GM12864 (cell line): ENCODE measurements around the gene PHLPP1.

Experiments used
- DNase-seq: peaks from one replicate; pipeline ENCODE4 v3.0.0-alpha.2; 2011; ENCODE audit warnings: low read depth
- H3K4me3 ChIP-seq: 2 replicates; pipeline ENCODE4 v1.5.1; 2011; ENCODE audit warnings: mild to moderate bottlenecking, low read depth, low read length, control low read depth
- TF ChIP-seq, protein P1 (sequence below): IDR thresholded peaks from 2 replicates; pipeline ENCODE4 v1.5.1; 2011; ENCODE audit warnings: low read depth, mild to moderate bottlenecking, moderate library complexity, low read length, control low read depth, inconsistent platforms; ENCODE audit errors: missing control alignments

Gene PHLPP1

DNA sequence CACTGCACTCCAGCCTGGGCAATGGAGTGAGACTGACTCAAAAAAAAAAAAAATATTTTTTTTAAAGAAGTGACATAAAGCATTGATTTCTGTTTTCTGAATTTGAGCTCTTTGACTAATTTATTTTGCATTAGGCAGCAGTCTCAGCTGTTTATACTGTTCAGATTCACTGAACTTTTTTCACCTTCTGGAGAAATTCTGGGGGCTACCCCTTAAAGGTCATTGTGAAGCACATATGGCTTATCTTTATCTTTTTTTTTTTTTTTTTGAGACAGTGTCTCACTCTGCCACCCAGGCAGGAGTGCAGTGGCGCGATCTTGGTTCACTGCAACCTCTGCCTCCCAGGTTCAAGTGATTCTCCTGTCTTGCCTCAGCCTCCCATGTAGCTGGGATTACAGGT is 12.9 kb downstream of the PHLPP1 start:
- no peak overlapping the region for H3K4me3 ChIP-seq
- TF ChIP-seq, protein P1, sequence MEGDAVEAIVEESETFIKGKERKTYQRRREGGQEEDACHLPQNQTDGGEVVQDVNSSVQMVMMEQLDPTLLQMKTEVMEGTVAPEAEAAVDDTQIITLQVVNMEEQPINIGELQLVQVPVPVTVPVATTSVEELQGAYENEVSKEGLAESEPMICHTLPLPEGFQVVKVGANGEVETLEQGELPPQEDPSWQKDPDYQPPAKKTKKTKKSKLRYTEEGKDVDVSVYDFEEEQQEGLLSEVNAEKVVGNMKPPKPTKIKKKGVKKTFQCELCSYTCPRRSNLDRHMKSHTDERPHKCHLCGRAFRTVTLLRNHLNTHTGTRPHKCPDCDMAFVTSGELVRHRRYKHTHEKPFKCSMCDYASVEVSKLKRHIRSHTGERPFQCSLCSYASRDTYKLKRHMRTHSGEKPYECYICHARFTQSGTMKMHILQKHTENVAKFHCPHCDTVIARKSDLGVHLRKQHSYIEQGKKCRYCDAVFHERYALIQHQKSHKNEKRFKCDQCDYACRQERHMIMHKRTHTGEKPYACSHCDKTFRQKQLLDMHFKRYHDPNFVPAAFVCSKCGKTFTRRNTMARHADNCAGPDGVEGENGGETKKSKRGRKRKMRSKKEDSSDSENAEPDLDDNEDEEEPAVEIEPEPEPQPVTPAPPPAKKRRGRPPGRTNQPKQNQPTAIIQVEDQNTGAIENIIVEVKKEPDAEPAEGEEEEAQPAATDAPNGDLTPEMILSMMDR, result no peak
- DNase-seq, result no peak

DNA sequence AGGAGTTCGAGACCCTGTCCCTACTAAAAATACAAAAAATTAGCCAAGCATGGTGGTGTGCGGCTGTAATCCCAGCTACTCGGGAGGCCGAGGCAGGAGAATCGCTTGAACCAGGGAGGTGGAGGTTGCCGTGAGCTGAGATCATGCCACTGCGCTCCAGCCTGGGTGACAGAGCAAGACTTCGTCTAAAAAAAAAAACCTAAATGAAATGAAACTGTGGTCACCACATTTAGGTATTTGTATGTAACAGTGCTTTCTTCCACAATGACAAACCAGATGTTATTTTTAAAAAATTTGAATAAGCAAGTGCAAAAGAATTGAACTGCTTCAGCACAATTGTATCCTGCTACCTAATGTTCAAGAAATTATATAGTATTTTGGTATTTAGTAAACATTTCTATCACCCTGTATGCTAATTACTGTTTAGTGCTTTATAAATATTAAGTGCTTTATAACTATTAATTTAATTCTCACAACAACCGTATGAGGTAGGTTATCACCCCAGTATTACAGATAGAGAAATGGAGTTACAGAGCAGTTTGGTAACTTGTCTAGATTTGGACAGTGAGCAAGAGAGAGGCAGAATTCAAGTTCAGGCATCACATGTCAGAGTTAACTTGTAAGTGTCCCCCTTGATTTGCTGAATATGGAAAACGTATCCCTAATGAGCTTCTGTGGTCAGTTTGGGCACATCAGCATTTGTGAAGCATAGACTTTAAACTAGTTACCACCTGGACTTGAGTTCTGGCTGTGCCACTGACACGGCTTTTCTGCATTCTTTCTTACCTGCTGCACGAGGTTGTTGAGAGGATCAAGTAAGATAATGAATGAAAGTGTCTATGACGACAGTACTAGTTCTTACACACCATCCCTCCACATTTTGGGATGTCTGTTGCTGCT is 14.4 kb downstream of the PHLPP1 start:
- H3K4me3 ChIP-seq, result no peak overlapping the region; the same call in 1 of the 2 replicates

DNA sequence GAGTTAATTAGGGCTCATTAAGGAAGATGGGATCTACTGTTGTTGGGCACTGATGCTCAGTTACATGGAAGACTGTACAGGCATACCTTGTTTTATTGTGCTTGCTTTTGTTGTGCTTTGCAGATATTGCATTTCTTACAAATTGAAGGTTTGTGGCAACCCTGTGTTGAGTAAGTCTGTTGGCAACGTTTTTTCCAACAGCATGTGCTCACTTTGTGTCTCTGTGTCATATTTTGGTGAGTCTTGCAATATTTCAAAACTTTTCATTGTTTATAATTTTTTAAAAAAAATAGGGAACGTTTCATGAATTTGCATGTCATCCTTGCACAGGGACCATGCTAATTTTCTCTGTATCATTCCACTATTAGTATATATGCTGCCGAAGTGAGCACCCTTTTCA is 15.6 kb downstream of the PHLPP1 start:
- TF ChIP-seq, protein P1, result no peak
- no peak for DNase-seq
- no peak overlapping the region for H3K4me3 ChIP-seq

More for the DNA sequence above, 14.4 kb downstream of the PHLPP1 start:
- TF ChIP-seq, protein P1, result no peak
- no peak for DNase-seq

DNA sequence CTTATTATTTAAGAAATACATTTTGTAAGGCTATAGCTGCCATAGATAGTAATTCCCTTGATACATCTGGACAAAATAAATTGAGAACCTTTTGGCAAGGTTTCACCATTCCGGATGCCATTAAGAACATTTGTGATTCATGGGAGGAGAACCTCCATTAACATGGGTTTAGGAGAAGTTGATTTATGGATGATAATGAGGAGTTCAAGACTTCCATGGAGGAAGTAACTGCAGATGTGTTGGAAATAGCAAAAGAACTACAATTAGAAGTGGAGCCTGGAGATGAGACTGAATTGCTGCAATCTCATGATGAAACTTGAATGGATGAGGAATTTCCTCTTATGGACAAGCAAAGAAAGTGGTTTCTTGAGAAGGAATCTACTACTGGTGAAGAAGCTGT is 17.3 kb downstream of the PHLPP1 start:
- H3K4me3 ChIP-seq, result no peak overlapping the region
- TF ChIP-seq, protein P1, result no peak
- no peak for DNase-seq

DNA sequence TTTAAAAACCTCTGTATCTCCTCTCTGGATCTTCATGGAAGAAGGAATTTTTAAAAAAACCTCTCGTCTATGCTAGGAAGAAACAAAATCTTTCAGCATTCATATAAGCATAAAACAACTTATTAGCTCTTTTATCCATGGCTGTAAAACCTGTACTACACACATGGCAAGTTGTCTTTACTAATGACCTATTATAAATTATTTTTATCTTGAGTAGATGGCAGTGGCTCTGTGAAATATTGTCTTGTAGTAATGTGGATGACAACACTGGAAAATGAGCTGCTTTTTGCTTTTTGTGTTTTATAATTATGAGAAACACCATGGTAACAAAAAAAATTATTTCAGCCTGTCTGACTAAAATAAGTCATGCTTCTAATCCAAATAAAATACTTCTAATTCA is 18.9 kb downstream of the PHLPP1 start:
- TF ChIP-seq, protein P1, result no peak
- H3K4me3 ChIP-seq, result no peak overlapping the region
- no peak for DNase-seq

DNA sequence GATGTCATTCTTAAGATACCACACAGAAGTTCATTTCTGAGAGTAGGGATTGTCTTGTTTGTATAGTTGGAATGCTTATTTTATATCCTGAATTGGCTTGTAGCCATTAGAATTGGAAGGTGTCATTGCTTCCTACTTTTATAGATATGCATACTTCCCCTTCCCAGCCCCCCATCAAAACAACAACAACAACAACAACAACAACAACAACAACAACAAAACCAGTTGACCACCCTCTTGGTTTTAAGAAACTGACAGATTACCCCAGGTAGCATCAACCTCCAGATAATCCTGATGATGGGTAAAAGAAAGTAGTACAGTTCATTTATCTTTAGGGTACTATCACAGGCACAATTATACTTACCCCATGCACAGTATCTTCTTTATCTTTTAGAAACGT is 20.0 kb downstream of the PHLPP1 start:
- no peak for DNase-seq
- TF ChIP-seq, protein P1, result no peak
- H3K4me3 ChIP-seq, result no peak overlapping the region
